Neural crest cell (in vitro differentiated cells): ENCODE data around the gene KLHL14. TPM values are rescaled to one million over a fixed set of nuclear protein-coding genes. Genes with fewer than 3 reads are reported as not detected.

ENCODE experiments used
- DNase-seq: peaks from one replicate; pipeline ENCODE4 v3.0.0; 2021; ENCODE audit warnings: low read depth, mixed read lengths, low spot score
- H3K27ac Mint-ChIP-seq: one replicate; pipeline ENCODE4 v1.8.0; 2021; ENCODE audit warnings: mild to moderate bottlenecking, mixed read lengths; ENCODE audit not compliant: unreplicated experiment
- H3K27me3 Mint-ChIP-seq: 2 replicates; pipeline ENCODE4 v1.8.0; 2021; ENCODE audit warnings: low read depth, mild to moderate bottlenecking, mixed read lengths
- H3K36me3 Mint-ChIP-seq: 2 replicates; pipeline ENCODE4 v1.8.0; 2021; ENCODE audit warnings: low read depth, mild to moderate bottlenecking, mixed read lengths
- H3K4me1 Mint-ChIP-seq: 2 replicates; pipeline ENCODE4 v1.8.0; 2021; ENCODE audit warnings: mixed read lengths
- H3K4me3 Mint-ChIP-seq: one replicate; pipeline ENCODE4 v1.8.0; 2021; ENCODE audit warnings: mild to moderate bottlenecking, mixed read lengths
- H3K9me3 Mint-ChIP-seq: 2 replicates; pipeline ENCODE4 v1.8.0; 2021; ENCODE audit warnings: mixed read lengths
- total RNA-seq: library from RNA; stranded (reverse); gene quantifications from 2 replicates; pipeline ENCODE4 v1.2.1, GENCODE V29; 2021
- TF ChIP-seq, protein P1 (sequence below): fragments of 200-600 bp; sonication (generic); conservative IDR thresholded peaks from 2 replicates; pipeline ENCODE4 v1.5.0; 2021; ENCODE audit warnings: antibody characterized with exemption, mild to moderate bottlenecking

The KLHL14 gene
- total RNA-seq, 1 donor from 2014 or later = 2.2 TPM

DNA sequence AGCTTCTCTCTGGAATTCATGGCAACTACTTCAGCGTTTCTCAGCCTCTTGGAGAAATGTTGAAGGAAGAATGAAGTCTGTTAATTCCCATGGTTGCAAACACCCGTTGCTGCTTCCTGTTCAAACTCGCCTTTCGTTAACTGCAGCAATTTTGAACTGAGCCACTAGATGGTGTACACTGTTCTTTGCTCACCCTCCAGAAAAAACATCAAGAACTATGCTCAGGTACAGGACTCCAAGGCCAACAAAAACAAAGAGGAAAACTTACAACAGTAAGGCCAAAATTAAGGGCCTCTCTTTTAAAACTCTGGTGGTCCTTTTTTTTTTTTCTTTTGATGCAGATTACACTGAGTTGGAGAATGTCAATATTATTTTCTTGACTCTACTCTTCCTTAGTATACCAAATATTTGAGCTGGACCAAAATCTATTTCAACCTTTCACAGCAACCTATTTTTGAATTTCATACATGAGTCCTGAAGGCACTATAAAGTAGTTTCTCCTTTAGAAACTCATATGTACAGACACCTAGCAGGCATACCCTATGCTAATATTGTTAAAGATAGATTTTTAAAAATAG is 58.2 kb downstream of the KLHL14 start:
- Mint-ChIP-seq H3K4me3 (no peak overlapping the region), H3K4me1 (peaks cover 5% of the 10 kb centered on the region), H3K27ac (no peak overlapping the region), H3K9me3 (no peaks in the 10 kb centered on the region), H3K27me3 (no peaks in the 10 kb centered on the region), H3K36me3 (no peaks in the 10 kb centered on the region)
- DNase-seq = peak; percentile 47
- TF ChIP-seq, protein P1, sequence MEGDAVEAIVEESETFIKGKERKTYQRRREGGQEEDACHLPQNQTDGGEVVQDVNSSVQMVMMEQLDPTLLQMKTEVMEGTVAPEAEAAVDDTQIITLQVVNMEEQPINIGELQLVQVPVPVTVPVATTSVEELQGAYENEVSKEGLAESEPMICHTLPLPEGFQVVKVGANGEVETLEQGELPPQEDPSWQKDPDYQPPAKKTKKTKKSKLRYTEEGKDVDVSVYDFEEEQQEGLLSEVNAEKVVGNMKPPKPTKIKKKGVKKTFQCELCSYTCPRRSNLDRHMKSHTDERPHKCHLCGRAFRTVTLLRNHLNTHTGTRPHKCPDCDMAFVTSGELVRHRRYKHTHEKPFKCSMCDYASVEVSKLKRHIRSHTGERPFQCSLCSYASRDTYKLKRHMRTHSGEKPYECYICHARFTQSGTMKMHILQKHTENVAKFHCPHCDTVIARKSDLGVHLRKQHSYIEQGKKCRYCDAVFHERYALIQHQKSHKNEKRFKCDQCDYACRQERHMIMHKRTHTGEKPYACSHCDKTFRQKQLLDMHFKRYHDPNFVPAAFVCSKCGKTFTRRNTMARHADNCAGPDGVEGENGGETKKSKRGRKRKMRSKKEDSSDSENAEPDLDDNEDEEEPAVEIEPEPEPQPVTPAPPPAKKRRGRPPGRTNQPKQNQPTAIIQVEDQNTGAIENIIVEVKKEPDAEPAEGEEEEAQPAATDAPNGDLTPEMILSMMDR = peak; percentile 78

DNA sequence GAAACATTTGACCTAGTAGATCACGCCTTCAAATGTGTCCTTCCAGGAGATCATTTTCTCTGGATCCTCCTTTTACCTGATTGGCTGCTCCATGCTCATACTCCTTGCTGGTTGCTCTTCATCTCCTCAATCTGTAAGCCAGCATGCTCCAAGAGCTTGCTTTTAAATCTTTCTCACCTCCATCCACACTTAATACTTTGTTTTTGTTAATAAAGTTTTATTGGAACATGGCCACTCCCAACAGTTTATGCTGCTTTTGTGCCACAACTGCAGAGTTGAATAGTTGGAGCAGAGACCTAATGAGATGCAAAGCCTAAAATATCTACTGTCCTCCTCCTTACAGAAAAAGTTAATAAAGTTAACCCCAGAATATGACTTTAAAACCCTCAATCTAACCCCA is 60.0 kb downstream of the KLHL14 start:
- Mint-ChIP-seq H3K27ac (no peak overlapping the region), H3K9me3 (no peaks in the 10 kb centered on the region), H3K4me1 (peaks cover 5% of the 10 kb centered on the region), H3K36me3 (no peaks in the 10 kb centered on the region), H3K27me3 (no peaks in the 10 kb centered on the region), H3K4me3 (no peak overlapping the region)
- no peak for DNase-seq
- TF ChIP-seq, protein P1 = no peak

DNA sequence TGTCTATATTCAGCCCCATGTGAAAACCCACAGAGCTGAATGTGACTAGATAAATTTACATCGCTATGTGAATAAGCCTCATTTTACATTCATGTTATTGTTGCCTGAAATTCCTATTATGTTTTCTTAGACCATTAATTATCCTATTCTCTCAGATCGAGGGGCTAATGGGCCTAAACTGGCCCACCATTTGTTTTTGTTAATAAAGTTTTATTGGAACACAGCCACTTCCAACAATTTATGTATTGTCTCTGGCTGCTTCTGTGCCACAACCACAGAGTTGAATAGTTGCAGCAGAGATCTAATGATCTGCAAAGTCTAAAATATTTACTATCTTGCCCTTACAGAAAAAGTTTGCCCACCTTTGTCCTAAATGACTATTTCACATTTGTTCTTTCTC is 61.0 kb downstream of the KLHL14 start:
- Mint-ChIP-seq H3K4me1 (peaks cover 5% of the 10 kb centered on the region), H3K27me3 (no peaks in the 10 kb centered on the region), H3K4me3 (no peak overlapping the region), H3K9me3 (no peaks in the 10 kb centered on the region), H3K27ac (no peak overlapping the region), H3K36me3 (no peaks in the 10 kb centered on the region)
- TF ChIP-seq, protein P1 = no peak
- DNase-seq = no peak

DNA sequence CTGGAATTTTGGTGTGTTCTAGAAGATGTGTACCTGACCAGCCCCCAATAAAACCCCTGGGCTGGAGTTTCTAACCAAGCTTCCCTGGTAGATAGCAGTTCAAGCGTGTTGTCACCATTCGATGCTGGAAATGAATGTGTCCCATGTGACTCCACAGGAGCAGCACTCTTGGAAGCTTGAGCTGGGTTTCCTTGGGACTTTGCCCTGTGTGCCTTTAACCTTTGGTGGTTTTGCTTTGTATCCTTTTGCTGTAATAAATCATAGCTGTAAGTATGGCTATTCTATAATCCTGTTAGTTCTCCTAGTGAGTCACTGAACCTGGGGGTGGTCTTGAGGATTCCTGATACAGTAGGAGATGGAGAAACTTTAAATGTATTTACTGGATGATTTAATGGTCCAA is 65.2 kb downstream of the KLHL14 start:
- Mint-ChIP-seq H3K9me3 (no peaks in the 10 kb centered on the region), H3K36me3 (no peaks in the 10 kb centered on the region), H3K4me3 (no peak overlapping the region), H3K27ac (no peak overlapping the region), H3K4me1 (no peaks in the 10 kb centered on the region), H3K27me3 (no peaks in the 10 kb centered on the region)
- DNase-seq = no peak
- TF ChIP-seq, protein P1 = no peak

DNA sequence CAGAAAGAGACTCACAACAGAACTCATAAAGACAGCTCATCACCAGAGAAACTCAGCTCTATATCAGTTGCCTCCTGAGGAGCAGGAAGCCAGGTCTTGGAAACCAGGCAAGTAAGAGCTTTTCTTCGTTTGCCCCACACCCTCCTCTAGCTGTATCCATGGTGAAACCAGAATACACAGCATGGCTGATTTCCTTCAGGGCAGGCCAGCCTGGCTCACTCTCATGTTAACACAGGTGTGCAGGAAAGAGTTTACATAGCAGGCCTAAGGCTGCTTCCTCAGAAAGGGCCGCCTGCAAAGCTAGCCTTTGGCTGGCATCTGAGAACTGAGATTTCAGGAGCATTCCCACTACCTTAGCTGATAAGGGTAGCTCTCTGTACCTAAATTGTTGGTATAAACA is 65.7 kb downstream of the KLHL14 start:
- DNase-seq = no peak
- H3K9me3 Mint-ChIP-seq = no peaks in the 10 kb centered on the region
- TF ChIP-seq, protein P1 = no peak
- no peaks in the 10 kb centered on the region for H3K4me1 Mint-ChIP-seq
- no peaks in the 10 kb centered on the region for H3K27me3 Mint-ChIP-seq
- H3K4me3 Mint-ChIP-seq = no peak overlapping the region
- no peak overlapping the region for H3K27ac Mint-ChIP-seq
- no peaks in the 10 kb centered on the region for H3K36me3 Mint-ChIP-seq

DNA sequence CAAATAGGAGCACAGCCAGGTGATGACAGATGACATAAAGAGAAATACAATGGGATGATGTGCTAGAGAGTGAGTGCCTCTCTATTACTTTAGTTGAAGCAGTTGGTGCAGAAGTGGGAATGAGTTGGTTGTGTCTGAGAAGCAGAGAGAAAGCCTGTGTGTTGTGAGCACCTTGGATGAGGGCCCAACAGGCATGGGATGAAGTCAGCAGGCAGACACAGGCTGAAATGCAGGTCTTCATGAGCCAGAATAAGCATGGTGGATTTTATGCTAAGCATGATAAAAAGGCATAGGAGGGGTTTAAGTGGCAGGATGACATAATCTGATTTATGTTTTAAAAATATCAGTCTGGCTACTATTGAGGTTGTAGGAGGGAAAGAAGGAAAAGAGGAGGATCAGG is 71.5 kb downstream of the KLHL14 start:
- no peaks in the 10 kb centered on the region for H3K27me3 Mint-ChIP-seq
- no peaks in the 10 kb centered on the region for H3K36me3 Mint-ChIP-seq
- no peaks in the 10 kb centered on the region for H3K9me3 Mint-ChIP-seq
- H3K4me1 Mint-ChIP-seq = no peaks in the 10 kb centered on the region
- TF ChIP-seq, protein P1 = no peak
- DNase-seq = no peak
- no peak overlapping the region for H3K27ac Mint-ChIP-seq
- H3K4me3 Mint-ChIP-seq = no peak overlapping the region
